GM03348 (cell line): ENCODE results near the gene CEP112.

Source experiments
- DNase-seq: peaks from one replicate; pipeline ENCODE4 v3.0.0; 2012; ENCODE audit warnings: low spot score

The CEP112 gene

GRCh38 chr17:65925606-65926307, 266.2 kb downstream of the CEP112 start:
- DNase-seq, result no peak

- DNase-seq, result no peak
These were observed 270.9 kb downstream of the CEP112 start for GRCh38 chr17:65920996-65921395.

GRCh38 chr17:65918916-65919315, 273.0 kb downstream of the CEP112 start:
- DNase-seq, result peak; percentile 20

GRCh38 chr17:65918500-65918899, 273.4 kb downstream of the CEP112 start:
- DNase-seq, result peak; percentile 18

DNA sequence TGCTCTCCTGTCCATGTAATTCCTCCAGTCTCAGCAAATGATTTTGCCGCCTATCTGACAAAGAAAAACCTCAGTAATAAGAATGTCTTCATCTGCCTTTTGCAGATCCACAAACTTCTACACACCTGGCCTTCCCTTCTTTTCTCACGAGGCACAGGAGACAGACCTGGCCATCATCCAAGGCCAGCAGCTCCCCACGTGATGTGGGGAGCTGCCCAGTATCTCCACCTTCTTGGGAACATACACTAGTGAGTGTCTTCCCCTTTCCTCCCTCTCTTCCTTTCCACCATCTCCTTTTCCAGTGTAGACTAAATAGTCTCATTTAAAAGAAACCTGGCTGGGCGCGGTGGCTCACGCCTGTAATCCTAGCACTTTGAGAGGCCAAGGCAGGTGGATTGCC, 274.4 kb downstream of the CEP112 start:
- no peak for DNase-seq

DNA sequence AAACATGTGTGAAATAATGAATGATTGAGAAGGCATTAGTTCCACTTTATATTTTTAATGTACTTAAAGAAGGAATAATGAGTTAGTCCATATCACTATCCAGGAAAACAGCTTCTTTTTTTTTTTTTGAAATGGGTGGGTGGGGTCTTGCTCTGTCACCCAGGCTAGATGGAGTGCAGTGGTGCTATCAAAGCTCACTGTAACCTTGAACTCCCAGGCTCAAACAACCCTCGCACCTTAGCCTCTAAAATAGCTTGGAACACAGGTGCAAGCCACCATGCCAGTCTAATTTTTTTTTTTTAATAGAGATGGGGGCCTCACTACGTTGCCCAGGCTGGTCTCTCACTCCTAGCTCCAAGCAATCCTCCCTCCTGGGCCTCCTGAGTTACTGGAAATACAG, 275.5 kb downstream of the CEP112 start:
- no peak for DNase-seq

GRCh38 chr17:65914784-65915342, 277.1 kb downstream of the CEP112 start:
- no peak for DNase-seq

DNA sequence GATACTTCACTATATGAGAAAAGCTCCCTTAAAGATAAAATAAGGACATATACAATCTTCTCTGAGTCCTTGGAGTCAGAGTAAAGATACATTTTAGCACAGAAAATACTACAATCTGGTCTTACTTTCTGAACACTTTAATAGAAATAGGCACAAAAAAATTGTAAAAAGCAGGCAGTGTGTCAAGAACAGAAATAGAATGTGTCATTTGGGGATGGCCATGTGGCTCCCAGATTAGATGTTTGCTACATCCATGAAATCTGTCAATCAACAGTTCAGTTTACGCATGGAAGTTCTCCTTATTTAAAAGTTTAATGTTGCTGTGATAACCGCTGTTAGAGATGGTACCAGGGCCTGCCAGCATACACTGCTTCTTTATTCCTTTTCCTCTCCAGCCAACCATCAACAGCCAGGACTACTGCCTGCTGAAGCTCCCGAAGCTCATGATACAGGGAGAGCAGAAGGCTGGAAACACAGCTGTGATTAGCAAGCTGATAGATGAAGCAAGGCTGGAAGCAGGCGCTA, 278.5 kb downstream of the CEP112 start:
- no peak for DNase-seq

GRCh38 chr17:65910836-65911235, 281.1 kb downstream of the CEP112 start:
- DNase-seq, result no peak

GRCh38 chr17:65902831-65903522, 289.0 kb downstream of the CEP112 start:
- no peak for DNase-seq

- no peak for DNase-seq
These were observed 289.8 kb downstream of the CEP112 start for GRCh38 chr17:65902155-65902554.

DNA sequence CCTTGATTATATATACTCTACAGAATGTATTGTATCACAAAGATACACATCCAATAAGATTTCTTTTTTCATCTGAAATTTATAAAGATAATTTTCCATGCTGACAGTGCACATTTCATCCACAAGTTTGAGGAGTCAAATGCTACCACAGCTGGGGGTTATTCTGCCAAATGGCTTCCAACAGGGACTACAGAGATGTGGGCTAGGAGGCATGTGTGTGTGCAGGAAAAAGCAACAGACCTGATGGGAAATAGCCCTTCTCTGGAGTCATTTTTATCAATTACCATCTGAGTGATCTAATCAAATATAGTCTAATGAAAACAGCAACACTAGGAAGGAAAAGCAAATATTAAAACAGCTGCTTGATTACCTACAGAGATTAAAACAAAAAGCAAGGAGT, 290.5 kb downstream of the CEP112 start:
- no peak for DNase-seq

GRCh38 chr17:65900216-65900615, 291.7 kb downstream of the CEP112 start:
- no peak for DNase-seq

DNA sequence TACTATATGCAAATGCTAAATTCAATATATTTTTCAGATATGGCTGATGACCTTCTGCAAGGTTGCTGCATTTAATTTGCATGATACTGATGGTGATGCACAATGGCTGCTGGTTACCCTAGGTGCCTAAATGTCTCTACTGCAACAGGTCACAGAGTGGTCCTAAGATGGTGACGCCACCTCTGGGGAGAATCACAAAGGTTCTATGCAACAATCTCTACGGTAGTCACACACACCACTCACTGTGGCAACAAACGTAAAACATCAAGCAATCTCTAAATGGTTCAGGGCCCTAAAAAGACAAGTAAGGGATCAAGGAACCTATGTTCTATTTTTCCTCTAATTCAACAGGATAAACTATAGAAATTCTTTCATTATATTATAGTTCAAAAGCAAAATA, 293.3 kb downstream of the CEP112 start:
- DNase-seq, result no peak

DNA sequence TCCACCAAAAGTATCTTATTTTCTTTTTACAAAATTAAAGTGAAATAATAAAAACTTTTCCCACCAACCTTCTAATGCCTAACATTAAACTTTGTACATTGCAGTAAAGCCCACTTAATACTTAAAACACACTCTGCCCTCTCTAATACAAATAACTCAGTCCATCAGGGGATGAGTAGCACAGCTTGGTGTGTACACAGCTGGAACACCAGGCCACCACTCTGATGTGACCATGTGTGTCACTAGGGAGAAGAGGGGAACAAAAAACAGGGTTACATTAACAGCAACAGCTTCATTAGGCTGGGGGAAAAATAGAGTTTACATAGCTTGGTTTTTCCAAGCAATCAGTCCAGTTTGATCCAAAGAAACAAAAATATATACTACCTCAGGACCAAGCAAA, 295.0 kb downstream of the CEP112 start:
- DNase-seq, result no peak

GRCh38 chr17:65895969-65896368, 296.0 kb downstream of the CEP112 start:
- no peak for DNase-seq

- no peak for DNase-seq
These were observed 298.1 kb downstream of the CEP112 start for GRCh38 chr17:65893692-65894279.

DNA sequence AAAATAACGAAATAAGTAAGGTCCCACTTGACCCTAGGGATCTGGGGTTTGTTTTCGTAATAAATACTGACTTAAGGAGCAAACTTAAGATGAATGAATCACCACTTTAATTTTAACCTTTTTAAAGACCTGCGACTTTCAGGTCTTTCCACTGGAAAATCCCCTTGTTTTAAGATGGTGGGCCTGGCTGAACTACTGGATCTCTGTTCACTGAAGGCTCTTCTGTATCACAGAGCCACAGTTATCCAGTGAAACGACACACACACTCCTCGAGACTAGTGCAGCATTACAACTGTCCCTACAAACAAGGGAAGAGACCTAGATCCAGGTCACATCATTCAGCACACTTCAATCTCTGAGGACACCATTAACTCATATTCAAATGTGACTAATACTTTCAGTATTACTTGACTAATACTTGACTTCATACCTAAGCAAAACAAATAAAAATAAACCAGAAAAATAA, 299.0 kb downstream of the CEP112 start:
- DNase-seq, result no peak

GRCh38 chr17:65891231-65891735, 300.6 kb downstream of the CEP112 start:
- DNase-seq, result no peak

DNA sequence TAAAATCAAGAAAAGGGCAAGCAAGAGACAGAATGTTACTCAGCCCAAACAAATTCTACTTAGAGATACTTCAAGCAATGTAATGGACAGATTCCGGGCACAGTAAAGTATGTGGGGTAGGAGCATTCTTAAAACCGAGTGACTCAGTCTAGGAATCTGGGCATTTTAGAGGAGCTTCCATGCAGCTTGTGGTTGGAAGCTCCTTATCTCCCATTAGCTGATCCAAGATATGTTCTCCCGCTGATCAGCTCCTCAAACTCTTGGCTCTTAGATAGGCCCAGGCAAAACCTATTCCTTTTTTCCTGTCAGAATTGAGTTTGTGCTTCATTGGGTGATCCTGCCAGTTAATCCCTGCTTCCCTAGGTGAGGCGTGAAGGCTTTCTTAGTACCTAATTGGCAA, 303.3 kb downstream of the CEP112 start:
- peak; percentile 60 for DNase-seq

GRCh38 chr17:65886315-65887245, 305.4 kb downstream of the CEP112 start:
- DNase-seq, result peak; percentile 52
